ENCODE data around the gene SOX30. TPM values are rescaled to one million over a fixed set of nuclear protein-coding genes. Genes with fewer than 3 reads are reported as not detected.

SOX30 gene
- polyA plus RNA-seq, 1 donor, result 1.0 TPM

Other genes with a start within 250 kb of the SOX30 start
- 1.4 TPM for gene NIPAL4, start 192.2 kb downstream of the SOX30 start, polyA plus RNA-seq
- 13.6 TPM for gene ADAM19, start 76.7 kb downstream of the SOX30 start, polyA plus RNA-seq
- gene C5orf52, start 19.1 kb upstream of the SOX30 start, polyA plus RNA-seq, result 0.87 TPM
- gene THG1L, start 79.0 kb upstream of the SOX30 start, polyA plus RNA-seq, result 26.9 TPM
- 8.6 TPM for gene LSM11, start 91.3 kb upstream of the SOX30 start, polyA plus RNA-seq
- gene CLINT1, start 206.7 kb upstream of the SOX30 start, polyA plus RNA-seq, result 117 TPM

Measured in large intestine (tissue), 1 donor.